ENCODE results near the gene CDH23. TPM values are rescaled to one million over a fixed set of nuclear protein-coding genes. Genes with fewer than 3 reads are reported as not detected.

Gene CDH23
- polyA plus RNA-seq, 4 donors = 0.60 to 2.9 (median 1.5) TPM

- no peak for DNase-seq (ENCODE audit: low read depth in 4 of 4, low spot score in 3 of 4)
These were observed 107.8 kb downstream of the CDH23 start for GRCh38 chr10:71504570-71504969.

- no peak for DNase-seq (ENCODE audit: low read depth in 4 of 4, low spot score in 3 of 4)
These were observed 109.1 kb downstream of the CDH23 start for GRCh38 chr10:71505862-71506261.

- DNase-seq (ENCODE audit: low read depth in 4 of 4, low spot score in 3 of 4) = no peak
These were observed 112.7 kb downstream of the CDH23 start for GRCh38 chr10:71509444-71509843.

- no peak for DNase-seq (ENCODE audit: low read depth in 4 of 4, low spot score in 3 of 4)
These were observed 114.5 kb downstream of the CDH23 start for GRCh38 chr10:71511206-71511605.

GRCh38 chr10:71512312-71512711 is 115.6 kb downstream of the CDH23 start:
- no peak for DNase-seq (ENCODE audit: low read depth in 4 of 4, low spot score in 3 of 4)

GRCh38 chr10:71512761-71513539 is 116.2 kb downstream of the CDH23 start:
- no peak for DNase-seq (ENCODE audit: low read depth in 4 of 4, low spot score in 3 of 4)

GRCh38 chr10:71513540-71513853 is 116.8 kb downstream of the CDH23 start:
- DNase-seq (ENCODE audit: low read depth in 4 of 4, low spot score in 3 of 4) = no peak

GRCh38 chr10:71513936-71514335 is 117.2 kb downstream of the CDH23 start:
- no peak for DNase-seq (ENCODE audit: low read depth in 4 of 4, low spot score in 3 of 4)

- DNase-seq (ENCODE audit: low read depth in 4 of 4, low spot score in 3 of 4) = no peak
These were observed 118.9 kb downstream of the CDH23 start for GRCh38 chr10:71515531-71516172.

- no peak for DNase-seq (ENCODE audit: low read depth in 4 of 4, low spot score in 3 of 4)
These were observed 120.2 kb downstream of the CDH23 start for GRCh38 chr10:71516890-71517289.

- no peak for DNase-seq (ENCODE audit: low read depth in 4 of 4, low spot score in 3 of 4)
These were observed 120.8 kb downstream of the CDH23 start for GRCh38 chr10:71517298-71518169.

GRCh38 chr10:71520042-71520441 is 123.3 kb downstream of the CDH23 start:
- no peak for DNase-seq (ENCODE audit: low read depth in 4 of 4, low spot score in 3 of 4)

GRCh38 chr10:71521504-71522441 is 125.1 kb downstream of the CDH23 start:
- DNase-seq (ENCODE audit: low read depth in 4 of 4, low spot score in 3 of 4) = no peak

- DNase-seq (ENCODE audit: low read depth in 4 of 4, low spot score in 3 of 4) = no peak
These were observed 125.9 kb downstream of the CDH23 start for GRCh38 chr10:71522442-71523144.

- no peak for DNase-seq (ENCODE audit: low read depth in 4 of 4, low spot score in 3 of 4)
These were observed 127.0 kb downstream of the CDH23 start for GRCh38 chr10:71523756-71524155.

GRCh38 chr10:71525092-71525491 is 128.4 kb downstream of the CDH23 start:
- DNase-seq (ENCODE audit: low read depth in 4 of 4, low spot score in 3 of 4) = no peak

GRCh38 chr10:71525721-71526120 is 129.0 kb downstream of the CDH23 start:
- DNase-seq (ENCODE audit: low read depth in 4 of 4, low spot score in 3 of 4) = no peak

- DNase-seq (ENCODE audit: low read depth in 4 of 4, low spot score in 3 of 4) = no peak
These were observed 129.9 kb downstream of the CDH23 start for GRCh38 chr10:71526653-71527052.

- DNase-seq (ENCODE audit: low read depth in 4 of 4, low spot score in 3 of 4) = peak; percentile 49 to 79 (median 68)
These were observed 130.4 kb downstream of the CDH23 start for GRCh38 chr10:71527135-71527534.
